ENCODE measurements around the gene ABCC2.

DNA sequence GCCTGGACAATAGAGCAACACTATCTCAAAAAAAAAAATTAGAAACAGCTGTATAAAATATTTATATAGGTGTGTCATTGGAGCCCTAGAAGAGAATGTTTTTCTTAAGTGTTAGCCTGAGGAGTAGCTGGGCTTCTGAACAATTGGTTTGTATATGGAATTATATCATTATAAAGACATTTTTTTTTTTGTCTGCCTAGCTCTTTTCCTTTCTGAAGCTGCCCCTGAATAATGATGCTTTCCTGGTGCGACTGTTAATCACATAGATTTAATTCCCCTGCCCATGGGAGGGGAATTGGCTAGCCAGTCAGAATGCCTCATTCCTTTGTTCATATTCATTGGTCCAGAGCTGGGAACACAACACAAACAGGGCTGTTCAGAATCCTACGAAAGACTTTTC is 13.9 kb upstream of the ABCC2 start:
- TF ChIP-seq POLR2A (IDR thresholded peaks at IDR 0.05), result no peak
- TF ChIP-seq CTCF (IDR thresholded peaks at IDR 0.05), result no peak
